A549 treated with RU486 at 1 μM for 4 hours (cell line): ENCODE data around the gene TIMM17A. TPM values are rescaled to one million over a fixed set of nuclear protein-coding genes. Genes with fewer than 3 reads are reported as not detected.

Experiments
- total RNA-seq: library from RNA; stranded (reverse); fragments of 200-300 nt; extraction: Qiagen RNA extraction; gene quantifications from 5 replicates; pipeline ENCODE4 v1.2.3, GENCODE V29; 2022; ENCODE audit warnings: low read depth

Gene TIMM17A
- total RNA-seq, result 91.4 to 146 TPM (median 102 TPM) in 5 replicates

GRCh38 chr1:201955009-201955728 is at the start of gene TIMM17A:
Gene TIMM17A, plus strand, starts transcription at chr1:201955503. Its CDS starts 24 bp downstream, at chr1:201955527.

DNA sequence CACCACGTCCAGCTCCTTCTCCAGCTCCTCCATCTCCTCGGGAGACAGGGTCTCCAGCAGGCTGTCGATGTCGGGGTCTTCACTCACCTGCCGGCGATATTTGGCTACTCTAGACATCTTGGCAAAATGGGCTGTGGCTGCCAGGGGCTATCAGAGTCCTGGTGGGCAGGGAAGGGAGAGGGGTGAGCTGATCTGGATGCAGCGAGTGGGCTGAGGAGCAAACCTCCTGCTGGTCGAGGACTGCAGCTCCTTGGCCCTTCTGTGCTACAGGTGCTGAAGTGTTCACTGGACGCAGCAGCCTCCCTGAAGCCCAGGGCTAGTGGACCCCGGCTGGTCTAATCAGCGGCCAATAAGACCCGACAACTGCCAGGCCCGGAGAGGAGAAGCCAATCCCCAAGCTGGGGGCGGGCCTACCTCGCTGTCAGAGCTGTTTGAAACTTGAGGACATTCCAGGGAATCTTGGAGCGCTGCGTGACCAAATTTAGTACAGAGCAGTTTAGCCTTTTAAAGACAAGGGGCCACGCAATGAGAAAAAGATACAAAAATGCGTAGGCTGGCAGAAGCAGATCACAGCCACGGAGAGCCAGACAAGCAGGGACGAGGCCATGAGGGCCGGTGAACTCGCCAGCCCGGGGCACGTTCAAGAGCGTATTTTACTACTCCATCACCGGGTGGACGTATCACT is 8.9 kb upstream of the TIMM17A start, which contains the start of gene LMOD1:
LMOD1 (minus strand) TSS at position 325 of the 685 bp plus-strand sequence; CDS start at position 117, 208 bp downstream.

GRCh38 chr1:201982623-201983379 is 27.5 kb downstream of the TIMM17A start, which contains the start of gene RNPEP:
Gene RNPEP, plus strand, starts transcription at chr1:201982648. Its CDS starts 19 bp downstream, at chr1:201982667.

GRCh38 chr1:202010180-202011015 is 55.1 kb downstream of the TIMM17A start, which contains the start of gene ELF3:
Gene ELF3, plus strand, starts transcription at chr1:202010587. Its CDS starts 550 bp downstream, at chr1:202011137.

Other genes with a start within 250 kb of the TIMM17A start
- 23.7 to 45.8 TPM (median 40.1 TPM) in 5 replicates for gene IPO9, start 126.3 kb upstream of the TIMM17A start, total RNA-seq
- gene SHISA4, start 66.6 kb upstream of the TIMM17A start, total RNA-seq, result 11.4 to 20.1 TPM (median 17.0 TPM) in 5 replicates
- 0.05 TPM in 1 of 5 replicates, not detected in the others for gene LMOD1, start 9.0 kb upstream of the TIMM17A start, total RNA-seq
- 85.2 to 91.6 TPM (median 88.6 TPM) in 5 replicates for gene RNPEP, start 27.1 kb downstream of the TIMM17A start, total RNA-seq
- 217 to 287 TPM (median 256 TPM) in 5 replicates for gene ELF3, start 55.1 kb downstream of the TIMM17A start, total RNA-seq
- 0.14 to 0.19 TPM (median 0.16 TPM) in 5 replicates for gene GPR37L1, start 167.4 kb downstream of the TIMM17A start, total RNA-seq
- gene ARL8A, start 189.2 kb downstream of the TIMM17A start, total RNA-seq, result 39.9 to 52.8 TPM (median 47.6 TPM) in 5 replicates
- gene PTPN7, start 205.1 kb downstream of the TIMM17A start, total RNA-seq, result 0.13 TPM in 1 of 5 replicates, not detected in the others
- 0.38 to 1.1 TPM (median 0.74 TPM) in 5 replicates for gene LGR6, start 238.3 kb downstream of the TIMM17A start, total RNA-seq